Right lung (tissue), 5 donors: Measurements from ENCODE around the gene TCTN1. TPM values are rescaled to one million over a fixed set of nuclear protein-coding genes. Genes with fewer than 3 reads are reported as not detected.
"Not testable (repeated sequence)": the region's sequence is repeated elsewhere in the genome, so short reads cannot be mapped to it uniquely, and the experiment has no call there.

Experiments
- DNase-seq, 2 donors: peaks; one replicate each; pipeline ENCODE4 v3.0.0-alpha.2; 2013
- polyA plus RNA-seq, 5 donors: library from polyadenylated mRNA; unstranded; fragments of 120-200 nt; gene quantifications; one replicate each; pipeline versions ENCODE4 v1.2.1 to v1.2.3, GENCODE V29; 2013; ENCODE audit warnings: inconsistent platforms in 1 of 5, low replicate concordance in 1 of 5; ENCODE audit not compliant: insufficient read length in 5 of 5, insufficient read depth in 1 of 5

The TCTN1 gene
- polyA plus RNA-seq, 5 donors = 65.8 to 89.2 (median 76.5) TPM

- DNase-seq = no peak
These were observed 22.6 kb downstream of the TCTN1 start for GRCh38 chr12:110636516-110636915.

DNA sequence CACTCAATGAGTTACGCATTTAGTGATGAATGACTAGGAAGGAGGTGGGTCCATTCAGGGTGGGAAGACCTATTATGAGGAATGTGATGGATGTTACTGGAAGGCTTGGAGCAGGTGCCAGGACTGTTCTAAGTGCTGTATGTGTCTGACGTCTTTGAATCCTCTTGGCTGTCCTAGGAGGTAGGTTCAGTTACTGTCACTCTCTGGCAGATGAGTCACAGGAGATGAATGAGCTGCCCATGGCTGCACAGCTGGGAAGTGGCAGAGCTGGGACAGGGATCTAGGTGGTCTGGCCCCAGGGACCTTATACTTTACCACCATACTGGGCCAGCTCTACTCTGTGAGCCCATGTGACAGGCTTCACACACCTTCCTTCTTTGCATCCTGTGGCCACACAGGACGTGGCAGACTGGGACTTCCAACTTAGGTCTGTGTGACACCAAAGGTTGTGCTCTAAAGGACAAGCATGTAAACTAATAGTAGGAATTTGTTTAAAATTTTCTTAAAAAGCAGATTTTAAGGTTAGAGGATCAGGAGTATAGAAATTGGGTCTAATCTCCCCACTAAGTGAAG lies 24.0 kb downstream of the TCTN1 start:
- no peak for DNase-seq

GRCh38 chr12:110638796-110639195 lies 24.9 kb downstream of the TCTN1 start:
- DNase-seq = no peak

DNA sequence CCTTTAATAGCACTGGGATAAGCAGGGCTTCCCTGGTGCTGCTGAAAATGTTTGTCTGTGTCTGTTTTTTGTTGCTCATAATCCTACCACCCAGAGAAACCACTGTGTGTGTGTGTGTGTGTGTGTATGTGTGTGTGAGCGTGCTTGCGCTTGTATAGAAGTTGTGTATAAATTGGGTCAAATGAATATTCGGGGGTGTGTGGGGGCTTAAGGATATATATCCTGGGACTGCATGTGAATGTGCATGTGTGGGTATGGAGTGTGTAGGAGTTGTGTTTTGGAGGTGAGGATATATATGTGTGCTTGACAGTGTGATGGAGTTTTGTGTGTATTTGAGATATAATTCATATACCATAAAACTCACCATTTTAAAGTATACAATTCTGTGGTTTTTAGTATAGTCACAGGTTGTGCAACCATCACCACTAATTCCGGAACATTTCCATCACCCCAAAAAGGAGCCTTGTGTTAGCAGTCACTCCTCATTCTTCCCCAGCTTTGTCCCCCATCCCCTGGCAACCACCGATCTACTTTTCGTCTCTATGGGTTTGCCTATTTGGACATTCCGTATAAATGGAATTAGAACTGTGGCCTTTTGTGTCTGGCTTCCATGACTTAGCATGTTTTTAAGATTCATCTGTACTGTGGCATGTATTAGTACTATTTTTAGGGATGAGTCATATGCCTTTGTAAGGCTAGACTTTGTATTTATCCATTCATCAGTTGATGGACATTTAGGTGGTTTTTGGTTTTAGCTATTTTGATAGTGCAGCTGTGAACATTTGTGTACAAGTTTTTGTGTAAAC lies 25.6 kb downstream of the TCTN1 start:
- DNase-seq = no peak

- DNase-seq = no peak
These were observed 26.5 kb downstream of the TCTN1 start for GRCh38 chr12:110640275-110641025.

DNA sequence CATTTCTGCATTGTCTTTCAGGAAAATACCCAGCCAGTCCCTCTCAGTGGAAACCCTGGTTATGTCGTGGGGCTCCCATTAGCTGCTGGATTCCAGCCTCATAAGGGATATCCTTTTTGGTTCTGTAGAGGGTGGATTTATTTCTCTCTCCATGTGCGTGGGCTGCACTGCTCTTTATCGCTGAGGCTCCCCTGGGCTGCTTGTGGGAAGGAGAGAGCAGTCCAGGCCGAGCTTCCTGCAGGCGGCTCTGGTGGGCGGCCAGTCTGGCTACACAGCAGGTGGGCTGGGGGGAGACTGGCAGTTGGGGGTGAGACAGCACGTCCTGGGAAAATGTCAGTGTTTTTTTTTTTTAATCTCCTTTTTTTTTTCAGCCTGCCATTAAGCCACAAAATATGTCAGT lies 27.6 kb downstream of the TCTN1 start:
- no peak for DNase-seq

DNA sequence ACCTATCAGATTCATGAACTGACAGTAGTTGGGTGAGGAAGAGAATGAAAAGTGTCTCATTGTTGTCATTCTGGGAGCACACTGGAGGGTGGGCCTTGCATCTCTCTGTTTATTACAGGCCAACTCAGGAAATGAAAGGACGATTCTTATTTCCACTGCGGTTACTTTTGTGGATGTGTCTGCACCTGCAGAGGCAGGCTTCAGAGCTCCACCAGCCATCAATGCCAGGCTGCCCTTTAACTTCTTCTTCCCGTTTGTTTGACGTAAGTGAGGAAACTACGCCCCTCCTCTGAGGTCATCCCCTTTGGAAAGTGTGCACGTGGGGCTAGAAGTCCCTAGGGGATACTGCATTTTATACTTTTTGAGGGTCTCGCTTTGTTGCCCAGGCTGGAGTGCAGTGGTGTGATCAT lies 33.7 kb downstream of the TCTN1 start:
- DNase-seq = no peak

- DNase-seq = no peak
These were observed 35.5 kb downstream of the TCTN1 start for GRCh38 chr12:110649341-110649847.

GRCh38 chr12:110654238-110654637 lies 40.3 kb downstream of the TCTN1 start:
- DNase-seq = not testable (repeated sequence)

GRCh38 chr12:110656071-110656655 lies 42.2 kb downstream of the TCTN1 start:
- no peak for DNase-seq

- no peak for DNase-seq
These were observed 43.8 kb downstream of the TCTN1 start for GRCh38 chr12:110657747-110658146.

GRCh38 chr12:110658242-110658641 lies 44.3 kb downstream of the TCTN1 start:
- DNase-seq = no peak

- DNase-seq = no peak
These were observed 44.9 kb downstream of the TCTN1 start for GRCh38 chr12:110658878-110659277.

GRCh38 chr12:110661337-110661972 lies 47.5 kb downstream of the TCTN1 start:
- no peak for DNase-seq

DNA sequence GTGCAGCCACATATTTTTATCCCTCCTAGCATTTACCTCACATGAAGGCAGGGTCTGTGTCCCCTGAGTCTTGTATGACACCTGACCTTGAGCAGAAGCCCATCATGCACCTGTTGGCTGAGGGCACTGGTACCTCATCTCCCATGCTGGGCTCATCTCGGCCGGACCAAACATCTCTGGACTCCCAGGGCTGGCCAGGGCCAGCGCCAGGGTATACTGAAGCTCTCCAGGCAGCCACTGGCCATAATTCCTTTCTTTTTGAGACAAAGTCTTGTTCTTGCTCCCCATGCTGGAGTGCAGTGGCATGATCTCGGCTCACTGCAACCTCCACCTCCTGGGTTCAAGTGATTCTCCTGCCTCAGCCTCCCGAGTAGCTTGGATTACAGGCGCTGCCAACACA lies 53.0 kb downstream of the TCTN1 start:
- no peak for DNase-seq

GRCh38 chr12:110667671-110668070 lies 53.7 kb downstream of the TCTN1 start:
- DNase-seq = no peak

DNA sequence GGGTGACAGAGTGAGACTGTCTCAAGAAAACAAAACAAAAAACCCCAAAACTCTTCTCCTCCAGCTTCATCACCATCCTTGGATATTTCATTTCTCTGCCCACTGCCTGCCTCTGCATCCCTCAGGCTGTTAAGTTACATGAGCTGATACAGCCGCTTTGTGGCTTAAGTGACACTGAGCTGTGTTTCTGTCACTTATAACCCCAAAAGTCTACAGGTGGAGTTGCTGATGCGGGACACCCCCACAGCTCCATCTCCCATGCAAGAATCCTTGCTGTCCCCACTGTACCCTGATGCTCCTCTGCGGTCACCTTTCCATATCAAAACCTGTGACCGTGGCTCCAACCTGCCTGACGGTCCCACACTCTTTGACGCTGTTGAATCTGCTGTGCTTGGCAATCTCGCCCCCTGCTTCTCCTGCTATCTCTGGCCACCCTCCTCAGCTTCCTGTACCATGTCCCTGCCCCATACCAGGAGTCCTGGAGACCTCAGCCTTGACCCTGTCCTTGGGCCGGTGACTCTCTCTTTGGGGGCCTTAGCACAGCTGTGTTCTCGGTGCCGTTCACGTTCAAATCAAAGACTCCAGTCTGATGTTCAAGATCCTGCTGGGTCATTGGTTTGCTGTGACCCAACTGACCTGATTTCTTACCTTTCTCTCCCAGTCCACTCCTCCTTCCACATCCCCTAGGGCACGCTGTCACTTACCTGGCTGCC lies 54.7 kb downstream of the TCTN1 start:
- no peak for DNase-seq

DNA sequence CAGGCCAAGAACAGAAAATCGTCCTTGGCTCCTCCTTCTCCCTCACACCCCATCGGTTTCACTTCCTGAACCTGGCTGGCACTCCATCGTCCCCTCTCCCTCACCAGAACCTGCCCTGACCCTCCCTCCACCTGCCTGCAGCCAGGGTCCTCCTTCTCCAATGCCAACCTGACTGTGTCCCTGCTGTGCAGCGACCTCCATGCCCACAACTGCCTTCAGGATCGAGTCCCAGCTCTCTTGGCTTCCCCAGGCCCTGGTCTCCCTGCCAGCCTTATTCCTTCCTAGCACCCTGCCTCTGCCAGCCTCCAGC lies 55.2 kb downstream of the TCTN1 start:
- no peak for DNase-seq

- no peak for DNase-seq
These were observed 56.3 kb downstream of the TCTN1 start for GRCh38 chr12:110670161-110670701.

- DNase-seq = no peak
These were observed 62.2 kb downstream of the TCTN1 start for GRCh38 chr12:110676171-110676570.
